ENCODE measurements around the gene RFLNA.

RFLNA gene

DNA sequence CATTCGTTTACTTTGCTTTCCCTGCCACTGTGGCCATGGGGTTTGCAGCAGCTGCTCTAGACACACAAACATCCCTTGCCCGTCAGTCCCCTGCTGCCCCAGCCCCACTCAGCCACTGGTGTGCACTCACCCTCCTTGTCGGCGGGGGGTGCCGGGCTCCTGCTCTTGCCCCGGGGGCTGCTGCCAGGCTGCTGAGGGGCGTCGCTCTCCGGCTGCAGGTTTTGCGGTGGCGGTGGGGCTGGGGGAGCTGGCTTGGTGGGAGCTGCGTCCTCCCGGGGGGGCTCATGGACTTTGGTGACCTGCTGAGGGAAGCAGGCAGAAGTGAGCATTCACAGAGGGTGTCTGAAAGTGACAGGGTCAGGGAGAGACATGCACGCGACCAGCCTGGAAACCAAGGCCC, 67.1 kb downstream of the RFLNA start:
- no peak for DNase-seq

DNA sequence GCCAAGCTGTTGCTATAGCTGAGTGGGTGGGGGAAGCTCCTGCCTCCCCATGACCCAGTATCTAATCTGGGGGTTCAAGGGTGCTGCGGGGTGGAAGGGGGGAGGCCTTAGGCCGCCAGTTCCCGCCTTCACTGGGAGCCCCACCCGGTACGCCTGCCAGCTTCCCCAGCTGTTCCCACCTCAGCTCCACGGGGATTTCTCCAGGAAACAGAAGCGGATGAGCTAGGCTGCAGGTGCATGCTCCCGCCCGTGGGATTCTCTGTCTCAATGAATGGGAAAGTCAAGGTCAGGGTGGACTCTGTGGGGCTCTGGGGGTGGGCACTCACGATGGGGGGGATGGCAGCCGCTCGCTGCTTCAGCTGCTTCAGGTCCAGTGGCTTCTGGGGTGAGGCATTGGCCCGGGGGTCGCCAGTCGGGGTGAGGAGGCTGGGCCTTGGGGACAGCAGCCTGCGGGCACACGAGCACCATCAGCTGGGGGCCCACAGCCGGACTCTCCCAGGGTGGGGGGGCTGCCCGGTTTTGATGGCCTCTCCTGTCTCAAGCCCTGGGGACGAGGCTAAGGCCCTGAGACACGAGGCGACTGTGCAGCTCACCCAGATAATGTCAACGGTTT, 68.6 kb downstream of the RFLNA start:
- no peak for DNase-seq

DNA sequence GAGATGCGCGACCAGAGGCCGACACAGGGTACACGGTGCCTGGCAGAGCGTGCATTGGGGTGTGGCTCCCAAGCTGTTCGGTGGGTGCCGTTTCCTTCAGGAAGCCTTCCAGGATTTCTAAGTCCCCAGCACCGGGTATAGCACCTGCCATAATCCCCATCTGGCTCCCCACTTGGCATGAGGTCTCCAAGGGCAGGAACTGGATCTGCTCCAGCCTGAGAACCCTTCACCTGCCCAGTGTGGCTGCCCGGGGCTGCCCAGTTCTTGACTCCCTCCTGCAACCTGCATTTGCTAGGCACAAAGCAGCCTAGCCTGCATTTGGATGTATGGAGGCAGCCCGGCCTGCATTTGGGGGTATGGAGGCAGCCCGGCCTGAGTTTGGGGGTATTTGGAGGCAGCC, 69.7 kb downstream of the RFLNA start:
- no peak for DNase-seq

Measured in activated CD4-positive, alpha-beta T cell treated with anti-CD3 and anti-CD28 coated beads for 1 hour (primary cell).